T-cell (primary cell): ENCODE measurements around the gene KAT8. TPM values are rescaled to one million over a fixed set of nuclear protein-coding genes. Genes with fewer than 3 reads are reported as not detected.

Source experiments
- ATAC-seq, 4 experiments: fragments of 200-7000 bp in 3 of 4; fragments of 150-1000 bp in 1 of 4; cut with Tn5 transposase; replicated peaks in 1 of 4; 1 replicate in 3 of 4; 2 replicates in 1 of 4; pipeline ENCODE4 v1.10.0; 2021; ENCODE audit warnings: moderate library complexity in 3 of 4, mild to moderate bottlenecking in 2 of 4, moderate number of reproducible peaks in 1 of 4
- CTCF ChIA-PET, 2 donors: fragments of 300-600 bp; sonication (Branson Sonifier 250); formaldehyde crosslinking; loops; one replicate each; lab custom pipeline; 2022; ENCODE audit warnings: antibody characterized with exemption in 2 of 2; lab: Charles Lee
- POLR2A ChIA-PET, 2 donors: fragments of 300-600 bp; sonication (Branson Sonifier 250); formaldehyde crosslinking; loops; one replicate each; lab custom pipeline; 2022; ENCODE audit warnings: antibody characterized with exemption in 2 of 2; lab: Charles Lee
- DNase-seq, 35 experiments: peaks; one replicate each; pipeline versions ENCODE4 v3.0.0 to v3.0.0-alpha.2; 2013 to 2023
- H3K27ac ChIP-seq: one replicate; pipeline ENCODE4 v1.5.1; 2013; ENCODE audit warnings: low read length
- H3K27me3 ChIP-seq, 2 experiments: replicated peaks in 1 of 2; 1 replicate in 1 of 2; 2 replicates in 1 of 2; pipeline versions ENCODE4 v1.6.1 to v1.7.0; 2013; ENCODE audit warnings: low read length in 1 of 2, mixed read lengths in 1 of 2; ENCODE audit not compliant: control insufficient read depth in 2 of 2, insufficient read depth in 2 of 2; ENCODE audit errors: extremely low read depth in 1 of 2
- H3K36me3 ChIP-seq, 2 donors: 1 replicate in 1 of 2; 2 replicates in 1 of 2; pipeline versions ENCODE4 v1.6.1 to v1.7.0; 2013; ENCODE audit warnings: low read length in 1 of 2; ENCODE audit not compliant: control insufficient read depth in 2 of 2, insufficient read depth in 1 of 2; ENCODE audit errors: extremely low read depth in 1 of 2
- H3K4me1 ChIP-seq, 2 experiments: 1 replicate in 1 of 2; 2 replicates in 1 of 2; pipeline versions ENCODE4 v1.6.1 to v1.7.0; 2013; ENCODE audit warnings: low read length in 2 of 2, mixed read lengths in 1 of 2; ENCODE audit not compliant: insufficient read depth in 2 of 2, control insufficient read depth in 1 of 2; ENCODE audit errors: extremely low read depth in 1 of 2
- H3K4me3 ChIP-seq, 2 donors: 1 replicate in 1 of 2; 2 replicates in 1 of 2; pipeline versions ENCODE4 v1.5.1 to v1.7.0; 2013; ENCODE audit warnings: mild to moderate bottlenecking in 2 of 2, low read length in 1 of 2, moderate library complexity in 1 of 2; ENCODE audit not compliant: control insufficient read depth in 1 of 2; ENCODE audit errors: extremely low read depth in 1 of 2
- H3K9me3 ChIP-seq: 2 replicates; pipeline ENCODE4 v1.7.0; 2013
- H3K27ac Mint-ChIP-seq, 2 donors: one replicate each; pipeline ENCODE4 v1.8.0; 2020 to 2021; ENCODE audit warnings: mild to moderate bottlenecking in 2 of 2, mixed read lengths in 2 of 2
- H3K27me3 Mint-ChIP-seq, 2 donors: one replicate each; pipeline ENCODE4 v1.8.0; 2021 to 2022; ENCODE audit warnings: mixed read lengths in 2 of 2
- H3K36me3 Mint-ChIP-seq: one replicate; pipeline ENCODE4 v1.8.0; 2021; ENCODE audit warnings: mixed read lengths
- H3K4me1 Mint-ChIP-seq, 3 donors: one replicate each; pipeline ENCODE4 v1.8.0; 2020 to 2022; ENCODE audit warnings: mixed read lengths in 3 of 3, mild to moderate bottlenecking in 1 of 3
- H3K4me3 Mint-ChIP-seq, 3 donors: one replicate each; pipeline ENCODE4 v1.8.0; 2020 to 2022; ENCODE audit warnings: mild to moderate bottlenecking in 3 of 3, mixed read lengths in 3 of 3, moderate library complexity in 3 of 3
- H3K9me3 Mint-ChIP-seq, 3 donors: one replicate each; pipeline ENCODE4 v1.8.0; 2020 to 2022; ENCODE audit warnings: mixed read lengths in 3 of 3
- WGBS: methylation state at CpG from one replicate; pipeline ENCODE4 v1.1.5; 2013; ENCODE audit warnings: missing lambda C conversion rate; ENCODE audit not compliant: insufficient coverage; 5-methylcytosine and 5-hydroxymethylcytosine counted together
- total RNA-seq, 35 experiments: library from RNA in 6 of 35; stranded (reverse) in 6 of 35; fragments of 120-200 nt in 1 of 35; gene quantifications; one replicate each; pipeline versions ENCODE4 v1.2.1 to v1.2.4 and lab custom pipeline; 2013 to 2026

Gene KAT8
- total RNA-seq, 5 donors from 2014 or later (not counting 1 experiment from before 2014, with no cell fraction given): 92.3 to 122 (median 102) TPM

GRCh38 chr16:31083981-31084380 lies 33.5 kb upstream of the KAT8 start:
- H3K27ac Mint-ChIP-seq: no peak overlapping the region
- CTCF ChIA-PET: no interaction called here

GRCh38 chr16:31084584-31085302 lies 32.7 kb upstream of the KAT8 start:
- WGBS: over 99% methylated on average over 16 of the region's 16 CpGs
- no peak for ATAC-seq
- Mint-ChIP-seq H3K36me3 (peaks cover 11% of the 10 kb centered on the region), H3K27me3 (no peaks in the 10 kb centered on the region), H3K4me1 (peaks cover 9 to 29% (median 19%) of the 10 kb centered on the region in 3 donors), H3K27ac (no peak overlapping the region), H3K4me3 (no peak overlapping the region), H3K9me3 (no peaks in the 10 kb centered on the region)
- Histone ChIP-seq H3K27ac (no peak overlapping the region), H3K36me3 (peaks cover 22 to 66% of the 10 kb centered on the region in 2 donors), H3K4me3 (no peak overlapping the region), H3K27me3 (no peaks in the 10 kb centered on the region), H3K4me1 (peaks cover 0 to 26% of the 10 kb centered on the region in 2 experiments), H3K9me3 (no peaks in the 10 kb centered on the region)
- POLR2A ChIA-PET: interaction anchor here in 1 of 2 donors (0.5 to 0.7 kb wide), 2 partner anchors 9 to 707 kb away, joined by 3 to 4 read pairs; no protein-coding TSS in a partner anchor
- no peak for DNase-seq
- CTCF ChIA-PET: no interaction called here

More at GRCh38 chr16:31083981-31084380, 33.5 kb upstream of the KAT8 start:
- H3K27me3 ChIP-seq: no peaks in the 10 kb centered on the region
- no peaks in the 10 kb centered on the region for H3K9me3 Mint-ChIP-seq
- H3K27me3 Mint-ChIP-seq: no peaks in the 10 kb centered on the region
- no peak overlapping the region for H3K27ac ChIP-seq
- ATAC-seq (no peak), DNase-seq (no peak)
- peaks cover 18% of the 10 kb centered on the region for H3K36me3 Mint-ChIP-seq
- WGBS: 96% methylated on average over 13 of the region's 13 CpGs
- H3K4me1 Mint-ChIP-seq: peaks cover 13 to 29% (median 21%) of the 10 kb centered on the region in 3 donors
- peaks cover 22 to 70% of the 10 kb centered on the region in 2 donors for H3K36me3 ChIP-seq
- H3K4me3 ChIP-seq: no peak overlapping the region
- H3K4me1 ChIP-seq: peaks cover 0 to 34% of the 10 kb centered on the region in 2 experiments
- POLR2A ChIA-PET: interaction anchor here in 1 of 2 donors (0.7 kb wide), 1 partner anchor 10 kb away, joined by 3 read pairs; no protein-coding TSS in a partner anchor
- no peaks in the 10 kb centered on the region for H3K9me3 ChIP-seq
- H3K4me3 Mint-ChIP-seq: no peak overlapping the region

GRCh38 chr16:31085411-31085810 lies 32.1 kb upstream of the KAT8 start:
- H3K27me3 Mint-ChIP-seq: no peaks in the 10 kb centered on the region
- Histone ChIP-seq H3K36me3 (peaks cover 15 to 64% of the 10 kb centered on the region in 2 donors), H3K4me1 (peaks cover 0 to 21% of the 10 kb centered on the region in 2 experiments), H3K4me3 (no peak overlapping the region), H3K27me3 (no peaks in the 10 kb centered on the region), H3K27ac (no peak overlapping the region), H3K9me3 (no peaks in the 10 kb centered on the region)
- DNase-seq: no peak
- H3K27ac Mint-ChIP-seq: no peak overlapping the region
- POLR2A ChIA-PET: no interaction called here
- peaks cover 9 to 29% (median 17%) of the 10 kb centered on the region in 3 donors for H3K4me1 Mint-ChIP-seq
- 92% methylated on average over 8 of the region's 8 CpGs for WGBS
- ATAC-seq: no peak
- H3K9me3 Mint-ChIP-seq: no peaks in the 10 kb centered on the region
- CTCF ChIA-PET: no interaction called here
- no peak overlapping the region for H3K4me3 Mint-ChIP-seq
- peaks cover 10% of the 10 kb centered on the region for H3K36me3 Mint-ChIP-seq

- H3K4me1 ChIP-seq: peaks cover 0 to 15% of the 10 kb centered on the region in 2 experiments
- no peak for ATAC-seq
- no peak overlapping the region for H3K27ac ChIP-seq
- H3K4me3 Mint-ChIP-seq: no peak overlapping the region
- ChIA-PET CTCF (no interaction called here), POLR2A (no interaction called here)
- H3K27me3 Mint-ChIP-seq: no peaks in the 10 kb centered on the region
- no peak for DNase-seq
- H3K36me3 Mint-ChIP-seq: peaks cover 13% of the 10 kb centered on the region
- H3K36me3 ChIP-seq: peaks cover 13 to 64% of the 10 kb centered on the region in 2 donors
- no peak overlapping the region for H3K27ac Mint-ChIP-seq
- peaks cover 4 to 26% (median 11%) of the 10 kb centered on the region in 3 donors for H3K4me1 Mint-ChIP-seq
- no peak overlapping the region for H3K4me3 ChIP-seq
- no peaks in the 10 kb centered on the region for H3K9me3 Mint-ChIP-seq
- H3K27me3 ChIP-seq: no peaks in the 10 kb centered on the region
- H3K9me3 ChIP-seq: no peaks in the 10 kb centered on the region
- 97% methylated on average over 18 of the region's 18 CpGs for WGBS
These were observed 31.4 kb upstream of the KAT8 start for GRCh38 chr16:31085873-31086628.

GRCh38 chr16:31086629-31086906 lies 30.9 kb upstream of the KAT8 start:
- H3K36me3 ChIP-seq: peaks cover 11 to 61% of the 10 kb centered on the region in 2 donors
- ATAC-seq (no peak), DNase-seq (no peak)
- no peak overlapping the region for H3K27ac ChIP-seq
- POLR2A ChIA-PET: no interaction called here
- H3K9me3 ChIP-seq: no peaks in the 10 kb centered on the region
- 100% methylated on average over 2 of the region's 6 CpGs for WGBS
- peaks cover 15% of the 10 kb centered on the region for H3K36me3 Mint-ChIP-seq
- peaks cover 4 to 22% (median 11%) of the 10 kb centered on the region in 3 donors for H3K4me1 Mint-ChIP-seq
- H3K27me3 ChIP-seq: no peaks in the 10 kb centered on the region
- CTCF ChIA-PET: no interaction called here
- no peaks in the 10 kb centered on the region for H3K9me3 Mint-ChIP-seq
- H3K4me3 ChIP-seq: no peak overlapping the region
- no peak overlapping the region for H3K27ac Mint-ChIP-seq
- H3K4me3 Mint-ChIP-seq: no peak overlapping the region
- no peaks in the 10 kb centered on the region for H3K27me3 Mint-ChIP-seq
- H3K4me1 ChIP-seq: peaks cover 0 to 10% of the 10 kb centered on the region in 2 experiments

GRCh38 chr16:31087481-31087880 lies 30.0 kb upstream of the KAT8 start:
- CTCF ChIA-PET: no interaction called here
- no peak for DNase-seq
- Histone ChIP-seq H3K27ac (no peak overlapping the region), H3K4me3 (no peak overlapping the region), H3K4me1 (peaks cover 0 to 2% of the 10 kb centered on the region in 2 experiments), H3K27me3 (no peaks in the 10 kb centered on the region), H3K9me3 (no peaks in the 10 kb centered on the region), H3K36me3 (peaks cover 11 to 55% of the 10 kb centered on the region in 2 donors)
- Mint-ChIP-seq H3K4me3 (no peak overlapping the region), H3K4me1 (peaks cover 2 to 13% (median 6%) of the 10 kb centered on the region in 3 donors), H3K9me3 (no peaks in the 10 kb centered on the region), H3K27ac (no peak overlapping the region), H3K27me3 (no peaks in the 10 kb centered on the region), H3K36me3 (peaks cover 12% of the 10 kb centered on the region)
- WGBS: 96% methylated on average over 3 of the region's 8 CpGs
- ATAC-seq: no peak
- POLR2A ChIA-PET: no interaction called here
